ENCODE measurements around the gene YEATS2. TPM values are rescaled to one million over a fixed set of nuclear protein-coding genes. Genes with fewer than 3 reads are reported as not detected.

The YEATS2 gene
- total RNA-seq, 4 donors from 2014 or later: 5.7 to 10.8 (median 9.3) TPM

DNA sequence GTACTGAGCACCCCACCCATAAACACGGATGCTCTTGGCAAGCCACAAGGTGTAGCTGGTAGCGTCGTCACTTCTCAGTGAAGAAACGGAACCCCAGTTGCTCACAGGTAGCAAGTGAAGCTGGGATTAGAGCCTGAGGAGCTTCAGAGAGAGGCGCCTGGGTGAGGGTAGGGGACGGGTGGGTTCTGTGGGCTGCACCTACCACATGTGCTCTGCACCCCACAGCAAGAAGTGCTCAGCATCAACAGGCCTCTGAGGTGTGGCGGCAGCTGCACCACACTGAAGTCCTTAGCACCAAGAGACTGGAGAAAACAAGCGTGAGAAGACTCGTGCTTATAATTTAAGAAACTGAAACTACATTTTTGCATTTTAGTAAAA is 118.0 kb downstream of the YEATS2 start:
- H3K9me3 ChIP-seq: no peaks in the 10 kb centered on the region
- no peak overlapping the region for H3K4me3 ChIP-seq
- in situ Hi-C loops (cut with MboI; ENCODE audit: low sequenced_read_pairs in 4 of 4): no loop called here
- no peaks in the 10 kb centered on the region for H3K27me3 ChIP-seq
- no peak overlapping the region for H3K27ac ChIP-seq
- H3K36me3 ChIP-seq: peaks cover 0 to 23% of the 10 kb centered on the region in 2 donors
- intact Hi-C loops (cut with DNase I; ENCODE audit: low total_unique reads): no loop called here
- H3K4me1 ChIP-seq: peaks cover 0 to 5% of the 10 kb centered on the region in 2 donors
- no peak for DNase-seq
- no peak for TF ChIP-seq POLR2A (IDR thresholded peaks at IDR 0.05)
- TF ChIP-seq, protein P1, sequence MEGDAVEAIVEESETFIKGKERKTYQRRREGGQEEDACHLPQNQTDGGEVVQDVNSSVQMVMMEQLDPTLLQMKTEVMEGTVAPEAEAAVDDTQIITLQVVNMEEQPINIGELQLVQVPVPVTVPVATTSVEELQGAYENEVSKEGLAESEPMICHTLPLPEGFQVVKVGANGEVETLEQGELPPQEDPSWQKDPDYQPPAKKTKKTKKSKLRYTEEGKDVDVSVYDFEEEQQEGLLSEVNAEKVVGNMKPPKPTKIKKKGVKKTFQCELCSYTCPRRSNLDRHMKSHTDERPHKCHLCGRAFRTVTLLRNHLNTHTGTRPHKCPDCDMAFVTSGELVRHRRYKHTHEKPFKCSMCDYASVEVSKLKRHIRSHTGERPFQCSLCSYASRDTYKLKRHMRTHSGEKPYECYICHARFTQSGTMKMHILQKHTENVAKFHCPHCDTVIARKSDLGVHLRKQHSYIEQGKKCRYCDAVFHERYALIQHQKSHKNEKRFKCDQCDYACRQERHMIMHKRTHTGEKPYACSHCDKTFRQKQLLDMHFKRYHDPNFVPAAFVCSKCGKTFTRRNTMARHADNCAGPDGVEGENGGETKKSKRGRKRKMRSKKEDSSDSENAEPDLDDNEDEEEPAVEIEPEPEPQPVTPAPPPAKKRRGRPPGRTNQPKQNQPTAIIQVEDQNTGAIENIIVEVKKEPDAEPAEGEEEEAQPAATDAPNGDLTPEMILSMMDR (IDR thresholded peaks at IDR 0.05 in 4 of 5, conservative IDR thresholded peaks at IDR 0.05 in 1 of 5): no peak
- no peak for ATAC-seq

DNA sequence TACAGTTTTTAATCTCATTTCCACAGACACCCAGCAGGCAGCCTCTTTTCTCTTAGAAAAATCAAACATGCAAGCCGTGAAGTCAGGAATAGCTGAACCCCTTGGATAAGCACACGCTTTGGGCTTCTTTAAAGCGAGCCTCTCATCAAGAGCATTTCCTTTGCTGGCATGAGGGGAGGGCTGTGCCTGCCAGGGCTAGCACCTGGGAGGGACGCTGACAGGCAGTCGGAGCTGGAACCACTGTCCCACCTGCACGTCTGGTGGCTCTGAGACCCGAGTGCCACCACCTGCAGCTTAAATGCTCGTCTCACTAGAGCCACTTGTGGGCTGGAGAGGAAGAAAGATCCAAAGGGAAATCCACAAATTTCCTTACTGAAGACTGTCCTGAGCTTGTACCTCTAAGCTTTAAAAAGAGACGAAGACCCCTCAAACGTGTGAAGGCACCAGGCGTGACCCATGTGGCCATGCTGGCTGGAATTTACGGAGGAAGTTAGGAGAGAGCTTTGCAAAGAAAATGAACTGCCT is 118.4 kb downstream of the YEATS2 start:
- intact Hi-C loops (cut with DNase I; ENCODE audit: low total_unique reads) (no loop called here), in situ Hi-C loops (cut with MboI; ENCODE audit: low sequenced_read_pairs in 4 of 4) (no loop called here)
- peaks cover 0 to 5% of the 10 kb centered on the region in 2 donors for H3K4me1 ChIP-seq
- peaks cover 0 to 18% of the 10 kb centered on the region in 2 donors for H3K36me3 ChIP-seq
- H3K27me3 ChIP-seq: no peaks in the 10 kb centered on the region
- H3K4me3 ChIP-seq: no peak overlapping the region
- DNase-seq: no peak
- TF ChIP-seq, protein P1 (IDR thresholded peaks at IDR 0.05 in 4 of 5, conservative IDR thresholded peaks at IDR 0.05 in 1 of 5): no peak
- TF ChIP-seq POLR2A (IDR thresholded peaks at IDR 0.05): no peak
- no peak overlapping the region for H3K27ac ChIP-seq
- H3K9me3 ChIP-seq: no peaks in the 10 kb centered on the region
- no peak for ATAC-seq

DNA sequence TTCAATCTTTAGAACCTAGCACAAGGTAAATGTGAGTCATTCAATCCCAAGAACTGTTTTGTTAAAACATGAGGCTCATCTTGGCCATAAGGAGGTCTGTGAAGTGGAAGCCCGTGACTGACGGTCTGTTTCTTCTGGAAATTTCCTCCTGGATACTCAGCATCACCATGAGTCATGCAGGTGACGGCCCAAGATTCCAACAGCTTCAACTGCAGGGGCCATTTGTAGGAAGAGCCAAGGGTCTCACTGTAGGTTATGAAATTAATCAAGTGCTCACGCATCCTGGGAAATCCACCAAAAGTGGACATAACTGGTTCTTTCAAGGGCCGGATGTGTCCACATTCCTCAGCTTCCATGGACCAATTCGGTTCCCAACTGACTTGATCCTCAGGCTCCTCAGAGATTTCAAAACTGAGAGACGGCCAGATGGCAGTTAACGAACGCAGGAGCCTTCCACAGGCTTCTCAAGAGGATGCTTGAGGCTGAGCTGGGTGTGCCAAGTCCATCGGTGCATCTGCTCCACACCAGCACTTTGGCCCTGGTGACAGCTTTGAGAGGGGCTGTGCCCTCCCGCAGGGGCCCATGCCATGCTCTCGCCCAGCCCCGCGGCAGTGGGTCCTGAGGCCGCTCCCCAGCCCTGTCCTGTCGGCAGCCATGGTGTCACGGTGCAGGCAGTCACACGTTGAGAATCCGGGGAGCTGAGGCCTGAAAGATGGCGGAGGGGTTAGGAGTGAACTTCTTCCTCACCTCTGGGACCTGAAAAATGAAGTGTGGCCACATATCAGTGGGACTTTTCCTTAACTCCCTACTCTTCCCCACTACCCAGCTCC is 119.3 kb downstream of the YEATS2 start:
- DNase-seq (no peak), ATAC-seq (no peak)
- H3K4me3 ChIP-seq: no peak overlapping the region
- peaks cover 0 to 5% of the 10 kb centered on the region in 2 donors for H3K4me1 ChIP-seq
- TF ChIP-seq, protein P1 (IDR thresholded peaks at IDR 0.05 in 4 of 5, conservative IDR thresholded peaks at IDR 0.05 in 1 of 5): no peak
- TF ChIP-seq POLR2A (IDR thresholded peaks at IDR 0.05): no peak
- peaks cover 0 to 16% of the 10 kb centered on the region in 2 donors for H3K36me3 ChIP-seq
- H3K27ac ChIP-seq: no peak overlapping the region
- H3K9me3 ChIP-seq: no peaks in the 10 kb centered on the region
- intact Hi-C loops (cut with DNase I; ENCODE audit: low total_unique reads) (no loop called here), in situ Hi-C loops (cut with MboI; ENCODE audit: low sequenced_read_pairs in 4 of 4) (no loop called here)
- H3K27me3 ChIP-seq: no peaks in the 10 kb centered on the region

DNA sequence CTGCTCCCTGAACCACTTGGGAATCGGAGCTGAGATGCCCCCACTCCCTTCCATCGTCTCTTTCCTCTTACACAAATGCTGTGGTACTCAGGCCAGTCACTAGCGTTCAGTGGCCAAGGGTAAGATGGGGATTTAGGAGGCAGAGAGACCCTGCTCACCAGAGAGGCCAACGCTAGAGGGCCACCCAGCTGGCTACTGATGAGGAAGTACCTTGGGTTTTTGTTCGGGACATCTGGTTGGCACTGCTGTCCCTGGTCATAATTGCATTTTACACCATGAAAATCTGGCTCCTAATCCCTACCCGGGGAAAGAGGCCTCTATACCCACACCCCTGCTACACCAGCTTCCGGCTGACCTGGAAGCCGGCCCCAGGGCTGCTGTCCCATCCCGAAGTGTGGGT is 120.0 kb downstream of the YEATS2 start:
- peaks cover 0 to 5% of the 10 kb centered on the region in 2 donors for H3K4me1 ChIP-seq
- intact Hi-C loops (cut with DNase I; ENCODE audit: low total_unique reads): no loop called here
- TF ChIP-seq, protein P1 (IDR thresholded peaks at IDR 0.05 in 4 of 5, conservative IDR thresholded peaks at IDR 0.05 in 1 of 5): no peak
- no peak for TF ChIP-seq POLR2A (IDR thresholded peaks at IDR 0.05)
- no peaks in the 10 kb centered on the region for H3K27me3 ChIP-seq
- H3K4me3 ChIP-seq: no peak overlapping the region
- no peak for ATAC-seq
- H3K36me3 ChIP-seq: peaks cover 0 to 16% of the 10 kb centered on the region in 2 donors
- DNase-seq: no peak
- in situ Hi-C loops (cut with MboI; ENCODE audit: low sequenced_read_pairs in 4 of 4): no loop called here
- H3K27ac ChIP-seq: no peak overlapping the region
- no peaks in the 10 kb centered on the region for H3K9me3 ChIP-seq
